Activated naive CD4-positive, alpha-beta T cell treated with anti-CD3 and anti-CD28 coated beads, Interleukin-2, amount 50 U/mL, for 72 hours (primary cell): Measurements from ENCODE around the gene CDKN2C. TPM values are rescaled to one million over a fixed set of nuclear protein-coding genes. Genes with fewer than 3 reads are reported as not detected.
"Not testable (repeated sequence)": the region's sequence is repeated elsewhere in the genome, so short reads cannot be mapped to it uniquely, and the experiment has no call there.

Experiments used
- ATAC-seq, 2 donors: fragments of 150-1000 bp; cut with Tn5 transposase; 2 replicates each; pipeline ENCODE4 v1.10.0; 2021; ENCODE audit warnings: mild to moderate bottlenecking in 2 of 2, moderate library complexity in 2 of 2
- DNase-seq, 2 donors: peaks; one replicate each; pipeline ENCODE4 v3.0.0; 2021 to 2022; ENCODE audit warnings: low spot score in 2 of 2
- H3K27ac Mint-ChIP-seq, 2 donors: one replicate each; pipeline ENCODE4 v1.8.0; 2022; ENCODE audit warnings: mild to moderate bottlenecking in 2 of 2, mixed read lengths in 2 of 2
- H3K36me3 Mint-ChIP-seq, 2 donors: one replicate each; pipeline ENCODE4 v1.8.0; 2022; ENCODE audit warnings: mixed read lengths in 2 of 2
- H3K9me3 Mint-ChIP-seq, 2 donors: one replicate each; pipeline ENCODE4 v1.8.0; 2022; ENCODE audit warnings: mixed read lengths in 2 of 2
- total RNA-seq, 2 donors: library from RNA; stranded (reverse); gene quantifications; one replicate each; pipeline ENCODE4 v1.2.3, GENCODE V29; 2022

The CDKN2C gene
- total RNA-seq, 2 donors from 2014 or later: 5.6 to 10.0 TPM

DNA sequence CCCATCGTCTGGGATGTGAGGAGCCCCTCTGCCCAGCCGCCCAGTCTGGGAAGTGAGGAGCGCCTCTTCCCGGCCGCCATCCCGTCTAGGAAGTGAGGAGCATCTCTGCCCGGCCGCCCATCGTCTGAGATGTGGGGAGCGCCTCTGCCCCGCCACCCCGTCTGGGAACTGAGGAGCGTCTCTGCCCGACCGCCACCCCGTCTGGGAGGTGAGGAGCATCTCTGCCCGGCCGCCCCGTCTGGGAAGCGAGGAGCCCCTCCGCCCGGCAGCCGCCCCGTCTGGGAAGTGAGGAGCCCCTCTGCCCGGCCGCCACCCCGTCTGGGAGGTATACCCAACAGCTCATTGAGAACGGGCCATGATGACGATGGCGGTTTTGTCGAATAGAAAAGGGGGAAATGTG is 17.5 kb upstream of the CDKN2C start:
- not testable (repeated sequence) for H3K9me3 Mint-ChIP-seq, ATAC-seq, H3K27ac Mint-ChIP-seq, DNase-seq, H3K36me3 Mint-ChIP-seq

DNA sequence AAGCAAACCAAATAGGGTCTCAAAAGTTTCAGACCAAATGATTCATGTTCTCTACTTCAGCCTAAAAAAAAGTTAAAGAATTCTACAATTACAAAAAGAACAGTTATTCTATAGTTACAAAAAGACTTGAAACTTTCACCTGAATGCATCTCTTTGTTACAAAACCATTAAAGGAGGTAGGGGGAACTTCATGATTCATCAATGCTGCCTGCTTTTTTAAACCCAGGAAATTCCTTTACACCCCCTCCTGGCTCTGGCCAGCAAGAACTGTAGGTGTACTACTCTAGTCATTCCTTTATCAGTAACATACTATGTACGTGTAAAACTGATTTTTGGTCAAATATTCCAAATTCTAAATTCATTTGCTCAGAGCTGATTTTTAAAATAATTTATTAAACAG is 14.9 kb upstream of the CDKN2C start:
- no peaks in the 10 kb centered on the region for H3K9me3 Mint-ChIP-seq
- peaks cover 0 to 7% of the 10 kb centered on the region in 2 donors for H3K36me3 Mint-ChIP-seq
- H3K27ac Mint-ChIP-seq: no peak overlapping the region
- DNase-seq (no peak), ATAC-seq (no peak)

DNA sequence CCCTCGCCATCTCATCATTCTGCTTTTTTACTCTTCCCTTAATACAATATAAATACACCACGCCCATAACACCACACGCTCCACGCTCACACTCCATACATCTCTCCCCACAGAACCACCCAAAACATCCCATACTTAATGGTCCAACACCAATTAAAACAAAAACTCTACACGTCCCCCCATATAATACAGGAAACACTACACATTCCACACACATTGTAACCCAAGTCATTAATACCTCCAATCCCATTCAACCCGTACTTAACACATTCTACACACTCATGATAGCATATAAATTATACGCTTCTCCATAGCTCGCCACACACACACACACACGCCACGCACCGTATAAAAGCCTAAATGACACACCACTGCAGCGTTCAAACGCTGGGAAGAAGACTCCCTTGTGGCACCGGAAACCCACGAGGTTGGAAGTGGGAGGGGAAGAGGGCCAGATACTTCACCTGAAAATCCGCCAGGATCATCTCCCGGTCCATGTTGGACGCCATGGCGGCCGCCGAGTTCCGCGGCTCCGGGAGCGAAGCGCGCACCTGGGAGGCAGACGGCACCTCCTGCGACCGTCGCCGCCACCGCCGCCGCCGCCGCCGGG is 10.6 kb upstream of the CDKN2C start:
- DNase-seq (no peak), ATAC-seq (peak; percentile 28 to 34)
- H3K27ac Mint-ChIP-seq: peak overlapping the region; percentile 51 to 92
- H3K36me3 Mint-ChIP-seq: peaks cover 0 to 13% of the 10 kb centered on the region in 2 donors
- no peaks in the 10 kb centered on the region for H3K9me3 Mint-ChIP-seq

DNA sequence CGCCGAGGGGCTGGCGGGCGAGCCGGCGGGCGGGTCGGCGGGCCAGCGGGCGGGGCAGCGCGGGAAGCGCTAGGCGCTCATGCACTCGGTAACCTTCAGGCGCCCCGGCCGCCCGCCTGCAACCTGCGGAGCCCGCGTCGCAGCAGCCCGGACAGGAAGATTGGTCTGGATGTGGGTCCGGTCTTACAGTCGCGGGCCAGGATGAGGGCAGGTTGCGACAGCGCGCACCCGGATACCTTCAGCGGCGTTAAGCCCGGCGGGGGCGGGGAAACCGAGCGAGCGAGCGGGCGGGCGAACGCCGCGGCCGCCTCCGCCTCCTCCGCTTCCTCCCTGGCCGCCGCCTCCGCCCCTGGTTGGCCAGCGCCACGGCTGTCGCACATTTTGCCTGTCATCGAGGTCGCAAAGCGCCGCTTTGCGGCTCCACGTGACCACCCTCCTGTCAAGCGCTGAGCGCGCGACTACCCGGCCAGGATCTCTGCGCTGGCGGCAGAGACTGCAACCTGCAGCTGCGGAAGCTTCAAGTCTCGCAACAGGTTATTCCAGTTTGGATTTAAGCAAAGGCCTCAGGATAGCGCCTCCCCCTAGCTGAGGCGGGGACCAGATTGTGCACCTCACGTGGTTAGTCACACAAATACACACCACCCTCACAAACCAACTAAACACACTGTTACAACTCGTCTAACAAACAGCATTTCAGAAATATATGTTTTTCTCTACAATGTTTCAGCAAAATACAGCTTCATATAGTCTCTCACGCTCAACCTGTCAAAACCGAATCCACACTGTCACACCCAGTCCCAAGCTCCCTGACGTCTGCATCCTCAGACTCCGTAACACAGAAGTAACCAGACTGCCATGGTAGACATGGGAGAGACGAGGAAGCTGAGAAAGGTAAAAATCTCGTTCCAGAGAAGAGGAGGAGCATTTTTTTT is 9.9 kb upstream of the CDKN2C start, which contains the start of gene FAF1:
TSS of gene FAF1 (minus strand) at position 355 of the 932 bp plus-strand sequence. CDS start 456 bp downstream, outside the sequence.
- Mint-ChIP-seq H3K9me3 (no peaks in the 10 kb centered on the region), H3K27ac (peak within 1 kb of the TSS; percentile 86 to 92), H3K36me3 (peaks cover 0 to 13% of the 10 kb centered on the region in 2 donors)
- DNase-seq (peak; percentile 93 to 97), ATAC-seq (peak; percentile 91 to 94)

DNA sequence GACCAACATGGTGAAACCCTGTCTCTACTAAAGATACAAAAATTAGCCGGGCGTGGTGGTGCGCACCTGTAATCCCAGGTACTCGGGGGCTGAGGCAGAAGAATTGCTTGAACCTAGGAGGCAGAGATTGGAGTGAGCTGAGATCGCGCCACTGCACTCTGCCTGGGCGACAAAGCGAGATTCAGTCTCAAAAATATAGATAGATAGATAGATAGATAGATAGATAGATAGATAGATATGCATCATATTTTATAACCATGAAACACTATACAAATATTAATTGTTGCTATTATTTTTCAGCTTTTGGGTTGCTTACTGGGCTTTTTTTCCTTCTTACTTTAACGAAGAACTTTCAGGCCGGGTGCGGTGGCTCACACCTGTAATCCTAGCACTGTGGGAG is 5.2 kb upstream of the CDKN2C start:
- peaks cover 3 to 16% of the 10 kb centered on the region in 2 donors for H3K36me3 Mint-ChIP-seq
- no peak overlapping the region for H3K27ac Mint-ChIP-seq
- ATAC-seq: no peak
- DNase-seq: no peak
- no peaks in the 10 kb centered on the region for H3K9me3 Mint-ChIP-seq

DNA sequence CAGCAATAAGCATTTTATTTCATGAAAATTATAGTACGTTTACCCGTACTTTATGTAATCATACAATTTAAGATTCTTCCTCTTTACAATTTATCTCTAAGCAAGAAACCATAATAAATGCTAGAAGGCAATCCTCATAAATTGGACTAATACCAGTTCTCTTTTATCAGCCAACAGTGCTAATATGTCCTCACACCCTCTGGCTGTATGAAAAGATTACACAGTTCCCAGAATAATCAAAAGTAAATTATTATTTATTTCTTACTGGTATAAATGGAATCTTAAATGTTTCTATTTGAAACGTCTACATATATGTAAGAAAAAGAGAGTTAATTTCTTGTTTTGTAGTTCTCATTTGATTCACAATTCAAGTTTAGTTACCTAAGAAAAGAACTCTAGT is 3.1 kb upstream of the CDKN2C start:
- no peaks in the 10 kb centered on the region for H3K9me3 Mint-ChIP-seq
- H3K27ac Mint-ChIP-seq: no peak overlapping the region
- no peak for DNase-seq
- ATAC-seq: no peak
- peaks cover 6 to 17% of the 10 kb centered on the region in 2 donors for H3K36me3 Mint-ChIP-seq

DNA sequence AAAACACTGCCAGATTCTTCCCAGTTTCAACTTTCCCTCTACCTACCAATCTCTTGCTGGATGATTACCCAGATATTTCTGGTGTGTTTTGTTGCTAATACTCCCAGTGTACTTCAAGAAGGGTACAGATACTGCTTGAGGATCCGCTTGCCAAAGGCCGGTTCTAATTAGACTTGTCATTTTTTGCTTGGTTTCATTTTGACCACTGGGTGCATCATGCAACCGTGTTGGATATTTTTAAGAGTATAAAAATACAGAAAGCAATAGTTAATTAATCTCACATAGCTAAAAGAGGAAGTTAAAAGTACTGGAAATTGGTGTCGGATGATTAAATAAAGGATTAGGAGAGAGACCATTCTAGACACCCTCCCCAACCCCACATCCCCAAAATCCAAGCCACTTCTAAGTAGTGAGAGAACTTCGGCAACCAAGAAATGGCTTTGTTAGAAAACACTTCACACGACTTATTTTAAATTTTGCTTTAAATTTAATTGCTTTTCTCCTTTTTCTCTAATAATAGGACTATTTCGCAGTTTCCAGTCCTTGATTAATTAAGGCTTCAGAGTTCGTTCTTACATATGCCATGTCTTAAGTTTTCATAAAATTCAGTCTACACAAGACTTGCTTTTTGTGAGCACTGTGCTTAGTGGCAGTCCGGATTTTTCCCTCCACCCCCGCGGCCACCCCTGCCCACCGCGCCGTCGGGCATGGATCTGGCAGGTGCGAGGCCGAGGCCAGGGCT is 2.5 kb upstream of the CDKN2C start:
- DNase-seq (no peak), ATAC-seq (no peak)
- Mint-ChIP-seq H3K27ac (peak overlapping the region in 1 of 2 donors; percentile 82), H3K36me3 (peaks cover 6 to 17% of the 10 kb centered on the region in 2 donors), H3K9me3 (no peaks in the 10 kb centered on the region)

DNA sequence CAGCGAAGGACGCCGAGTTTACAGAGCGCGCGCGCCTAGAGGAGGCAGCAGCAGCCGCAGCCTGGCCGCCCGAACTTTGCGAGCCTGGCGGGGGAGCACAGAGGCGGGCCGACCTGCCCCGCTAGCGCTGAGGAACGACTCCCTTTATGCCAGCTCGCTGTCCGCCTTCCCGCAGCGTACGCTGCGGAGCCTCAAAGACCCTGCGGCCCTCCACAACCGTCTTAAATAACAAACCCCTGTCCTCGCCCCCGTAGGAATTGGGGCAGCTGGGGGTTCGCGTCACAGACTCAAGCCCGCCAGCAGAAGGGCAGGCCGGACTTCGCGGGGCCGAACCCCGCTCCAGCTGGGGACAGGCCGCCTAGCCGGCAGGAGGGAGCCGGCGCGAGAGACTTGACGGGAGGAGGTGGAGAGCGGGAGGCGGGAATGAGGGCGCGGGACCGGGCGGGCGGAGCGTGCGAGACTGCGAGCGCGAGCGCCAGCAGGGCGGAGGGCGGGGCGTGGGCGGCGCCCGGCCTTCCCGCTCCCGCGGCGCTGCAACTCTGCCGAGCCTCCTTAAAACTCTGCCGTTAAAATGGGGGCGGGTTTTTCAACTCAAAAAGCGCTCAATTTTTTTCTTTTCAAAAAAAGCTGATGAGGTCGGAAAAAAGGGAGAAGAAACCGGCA is 1.8 kb upstream of the CDKN2C start:
- H3K9me3 Mint-ChIP-seq: no peaks in the 10 kb centered on the region
- H3K36me3 Mint-ChIP-seq: peaks cover 6 to 17% of the 10 kb centered on the region in 2 donors
- ATAC-seq (peak; percentile 77 to 81), DNase-seq (peak; percentile 74 to 84)
- peak overlapping the region; percentile 82 to 90 for H3K27ac Mint-ChIP-seq

DNA sequence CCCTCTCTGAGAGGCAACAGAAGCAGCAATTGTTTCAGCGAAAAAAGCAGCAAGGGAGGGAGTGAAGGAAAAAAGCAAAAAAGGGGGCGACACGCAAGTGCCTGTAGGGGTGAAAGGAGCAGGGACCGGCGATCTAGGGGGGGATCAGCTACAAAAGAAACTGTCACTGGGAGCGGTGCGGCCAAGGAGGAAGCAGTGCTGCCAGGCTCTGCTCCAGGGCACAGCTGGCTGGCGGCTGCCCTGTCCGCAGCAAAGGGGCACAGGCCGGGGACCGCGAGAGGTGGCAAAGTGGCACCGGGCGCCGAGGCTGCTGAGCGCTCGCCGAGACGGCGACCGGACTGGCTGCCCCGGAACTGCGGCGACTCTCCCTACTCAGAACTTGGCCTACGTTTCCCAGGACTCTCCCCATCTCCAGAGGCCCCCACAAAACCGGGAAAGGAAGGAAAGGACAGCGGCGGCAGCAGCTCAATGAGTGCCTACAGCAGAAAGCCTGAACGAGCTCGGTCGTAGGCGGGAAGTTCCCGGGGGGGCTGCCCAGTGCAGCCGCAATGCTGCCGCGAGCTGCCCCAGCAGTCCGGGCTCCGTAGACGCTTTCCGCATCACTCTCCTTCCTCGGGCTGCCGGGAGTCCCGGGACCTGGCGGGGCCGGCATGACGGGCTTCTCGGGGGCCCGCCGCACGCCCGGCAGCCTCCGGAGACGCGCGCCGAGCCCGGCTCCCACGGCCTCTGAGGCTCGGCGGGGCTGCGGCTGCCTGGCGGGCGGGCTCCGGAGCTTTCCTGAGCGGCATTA is 1.0 kb upstream of the CDKN2C start:
- peak overlapping the region; percentile 82 to 90 for H3K27ac Mint-ChIP-seq
- peak; percentile 47 to 70 for DNase-seq
- peaks cover 6 to 17% of the 10 kb centered on the region in 2 donors for H3K36me3 Mint-ChIP-seq
- peak; percentile 37 to 52 for ATAC-seq
- no peaks in the 10 kb centered on the region for H3K9me3 Mint-ChIP-seq

DNA sequence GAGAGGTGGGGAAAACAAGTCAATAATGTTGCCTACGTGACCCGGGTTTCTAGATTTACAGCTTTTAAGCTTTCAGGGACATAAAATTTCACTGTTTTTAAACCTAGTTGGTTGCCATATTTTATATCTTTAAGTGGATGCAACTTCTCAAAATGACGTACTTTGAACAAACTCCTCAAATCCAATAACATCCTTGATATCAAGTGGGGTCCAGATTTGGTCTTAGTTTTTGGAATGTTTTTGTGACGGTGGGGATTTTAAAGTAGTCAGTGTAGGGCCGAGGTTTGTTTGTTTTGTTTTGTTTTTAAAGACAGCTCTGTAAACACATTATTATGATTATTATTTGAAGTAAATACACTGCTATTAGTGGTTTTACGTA is 453 bp downstream of the CDKN2C start:
- peak overlapping the region in 1 of 2 donors; percentile 82 for H3K27ac Mint-ChIP-seq
- ATAC-seq: no peak
- peaks cover 13 to 22% of the 10 kb centered on the region in 2 donors for H3K36me3 Mint-ChIP-seq
- H3K9me3 Mint-ChIP-seq: no peaks in the 10 kb centered on the region
- DNase-seq: no peak

DNA sequence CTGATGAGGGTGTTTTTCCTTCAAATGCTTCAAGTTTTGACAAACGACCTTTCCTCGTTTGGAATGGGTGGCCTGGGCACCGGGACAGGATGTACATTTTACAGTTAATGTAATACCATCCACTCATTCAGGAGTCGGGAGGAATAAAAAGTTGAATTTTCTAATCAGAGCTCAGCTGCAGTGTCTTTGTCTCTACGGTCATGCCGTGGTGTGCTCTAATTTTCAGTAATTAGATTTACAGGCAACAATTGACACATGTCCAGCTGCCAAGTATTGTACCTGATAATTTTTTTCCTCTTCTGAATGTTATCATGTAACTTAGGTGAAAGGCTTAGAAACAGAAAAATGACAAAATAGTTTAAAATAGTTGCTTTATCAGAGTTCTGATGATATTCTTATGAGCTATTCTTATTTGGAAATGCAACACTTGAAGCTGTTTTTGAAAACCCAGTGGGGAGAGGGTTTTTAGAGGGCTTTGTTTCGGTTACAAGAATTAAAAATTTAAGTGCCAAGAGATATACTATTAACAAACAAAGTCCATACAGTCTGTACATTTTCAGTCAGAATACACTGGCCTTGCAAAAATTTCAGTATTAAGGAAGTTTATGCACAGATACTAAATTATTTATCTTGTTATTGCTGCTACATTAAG is 1.0 kb downstream of the CDKN2C start:
- no peak overlapping the region for H3K27ac Mint-ChIP-seq
- H3K9me3 Mint-ChIP-seq: no peaks in the 10 kb centered on the region
- no peak for DNase-seq
- H3K36me3 Mint-ChIP-seq: peaks cover 13 to 22% of the 10 kb centered on the region in 2 donors
- ATAC-seq: no peak

DNA sequence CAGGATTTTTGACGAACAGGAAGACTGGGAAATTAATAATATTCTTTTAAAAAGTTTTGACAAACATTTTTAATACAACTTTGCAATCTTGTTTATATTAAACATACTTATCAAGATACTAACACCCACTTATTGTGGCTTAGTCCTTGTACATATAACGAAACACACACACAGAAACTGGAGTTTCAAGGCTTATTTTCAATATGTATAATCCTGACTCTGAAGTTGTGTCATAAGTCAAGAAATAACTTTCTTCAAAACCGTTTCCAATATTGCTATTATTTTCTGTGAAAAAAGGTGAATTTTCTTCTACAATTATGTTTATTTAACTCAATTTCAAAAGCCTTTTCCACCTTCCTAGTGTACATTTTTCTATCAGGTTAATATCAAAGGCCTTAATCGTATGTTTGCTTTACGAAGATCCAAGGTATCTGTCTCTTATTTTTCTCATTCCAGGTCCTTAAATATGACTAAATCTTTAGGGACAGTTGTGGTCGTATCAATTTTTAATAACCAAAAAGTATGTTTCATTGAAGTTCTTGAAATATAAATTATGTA is 1.8 kb downstream of the CDKN2C start:
- no peaks in the 10 kb centered on the region for H3K9me3 Mint-ChIP-seq
- DNase-seq (no peak), ATAC-seq (no peak)
- no peak overlapping the region for H3K27ac Mint-ChIP-seq
- H3K36me3 Mint-ChIP-seq: peaks cover 13 to 27% of the 10 kb centered on the region in 2 donors

DNA sequence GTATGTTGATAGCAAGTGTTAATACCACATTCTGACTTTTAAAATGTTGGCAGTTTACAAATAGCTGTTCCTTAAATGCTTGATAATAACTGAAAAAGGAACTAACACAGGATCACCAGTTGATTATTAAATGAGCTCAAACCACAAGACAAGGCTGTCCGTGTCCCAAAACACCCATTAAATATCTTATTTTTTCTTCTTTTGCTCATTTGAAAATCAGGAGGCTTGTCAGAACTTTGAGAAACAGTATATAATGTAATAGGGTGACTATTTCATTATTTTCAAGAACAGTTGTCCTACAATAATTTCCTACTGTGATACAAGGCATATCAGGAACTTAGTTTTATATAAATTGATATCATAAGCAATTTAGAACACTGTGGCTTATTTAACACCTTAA is 2.7 kb downstream of the CDKN2C start:
- peaks cover 13 to 28% of the 10 kb centered on the region in 2 donors for H3K36me3 Mint-ChIP-seq
- no peak overlapping the region for H3K27ac Mint-ChIP-seq
- H3K9me3 Mint-ChIP-seq: no peaks in the 10 kb centered on the region
- ATAC-seq: no peak
- no peak for DNase-seq

DNA sequence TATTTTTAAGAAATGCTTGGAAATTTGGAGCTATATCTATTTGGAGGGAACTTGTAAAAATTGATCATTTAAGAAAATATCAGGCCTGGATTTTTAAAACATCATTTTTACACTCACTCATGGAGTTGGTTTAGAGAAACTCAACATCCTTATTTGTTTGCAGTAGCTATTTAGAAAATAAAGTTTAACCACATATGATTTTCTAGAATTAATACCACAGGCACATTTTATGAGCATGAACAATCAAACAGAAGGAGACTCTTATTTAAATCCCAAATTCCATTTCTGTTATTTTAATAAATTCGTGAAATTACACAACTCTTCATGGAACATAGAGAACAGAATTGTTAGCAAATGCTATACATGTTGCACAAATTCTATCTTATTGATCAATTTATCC is 3.2 kb downstream of the CDKN2C start:
- Mint-ChIP-seq H3K36me3 (peaks cover 13 to 28% of the 10 kb centered on the region in 2 donors), H3K27ac (no peak overlapping the region), H3K9me3 (no peaks in the 10 kb centered on the region)
- ATAC-seq (no peak), DNase-seq (no peak)
